ENCODE results near the gene KRT81. TPM values are rescaled to one million over a fixed set of nuclear protein-coding genes. Genes with fewer than 3 reads are reported as not detected.
"Not testable (repeated sequence)": the region's sequence is repeated elsewhere in the genome, so short reads cannot be mapped to it uniquely, and the experiment has no call there.

Gene KRT81
- total and polyA plus RNA-seq, 4 experiments from 2014 or later: not detected

- H3K27ac Mint-ChIP-seq: peak overlapping the region in 1 of 7 donors; percentile 15
- H3K36me3 ChIP-seq (ENCODE audit: insufficient read depth, low read length): no peaks in the 10 kb centered on the region
- peaks cover 11% of the 10 kb centered on the region for H3K27me3 ChIP-seq (ENCODE audit: insufficient read depth, low read length)
- H3K27me3 Mint-ChIP-seq: peaks cover 11 to 23% of the 10 kb centered on the region in 2 donors
- intact Hi-C loops (cut with micrococcal nuclease): no loop called here
- no peak overlapping the region for H3K4me3 Mint-ChIP-seq
- no peak for DNase-seq
- no peak overlapping the region for H3K27ac ChIP-seq (ENCODE audit: low read depth, low read length)
- POLR2A ChIA-PET (ENCODE audit: partially characterized antibody): no interaction called here
- H3K36me3 Mint-ChIP-seq: no peaks in the 10 kb centered on the region
- no peaks in the 10 kb centered on the region for H3K9me3 ChIP-seq (ENCODE audit: control insufficient read depth in 1 of 2, low read length in 2 of 2)
- H3K4me3 ChIP-seq (ENCODE audit: low read length in 2 of 2): no peak overlapping the region
- CTCF ChIA-PET (ENCODE audit: partially characterized antibody): interaction anchor here (1.1 to 1.5 kb wide), 4 partner anchors 9 to 161 kb away, joined by 3 read pairs; no protein-coding TSS in a partner anchor
- no peaks in the 10 kb centered on the region for H3K9me3 Mint-ChIP-seq
- no peaks in the 10 kb centered on the region for H3K4me1 Mint-ChIP-seq
- H3K4me1 ChIP-seq (ENCODE audit: insufficient read depth, low read length): no peaks in the 10 kb centered on the region
Measured at GRCh38 chr12:52318241-52318990, 27.1 kb upstream of the KRT81 start.

- CTCF ChIA-PET (ENCODE audit: partially characterized antibody): interaction anchor here (1.3 kb wide), 1 partner anchor 10 kb away, joined by 3 read pairs; no protein-coding TSS in a partner anchor
Measured at GRCh38 chr12:52317468-52318052, 26.2 kb upstream of the KRT81 start.

GRCh38 chr12:52316701-52317100, 25.4 kb upstream of the KRT81 start:
- no peaks in the 10 kb centered on the region for H3K4me1 ChIP-seq (ENCODE audit: insufficient read depth, low read length)
- H3K9me3 ChIP-seq (ENCODE audit: control insufficient read depth in 1 of 2, low read length in 2 of 2): no peaks in the 10 kb centered on the region
- no peak overlapping the region for H3K4me3 ChIP-seq (ENCODE audit: low read length in 2 of 2)
- H3K36me3 Mint-ChIP-seq: no peaks in the 10 kb centered on the region
- intact Hi-C loops (cut with micrococcal nuclease): no loop called here
- ChIA-PET POLR2A (ENCODE audit: partially characterized antibody) (no interaction called here), CTCF (ENCODE audit: partially characterized antibody) (interaction anchor here (2.9 kb wide), 1 partner anchor 11 kb away, joined by 12 read pairs; no protein-coding TSS in a partner anchor)
- H3K27me3 Mint-ChIP-seq: peaks cover 6 to 25% of the 10 kb centered on the region in 2 donors
- H3K4me1 Mint-ChIP-seq: no peaks in the 10 kb centered on the region
- H3K4me3 Mint-ChIP-seq: no peak overlapping the region
- H3K9me3 Mint-ChIP-seq: no peaks in the 10 kb centered on the region
- no peak overlapping the region for H3K27ac Mint-ChIP-seq
- no peak overlapping the region for H3K27ac ChIP-seq (ENCODE audit: low read depth, low read length)
- peaks cover 8% of the 10 kb centered on the region for H3K27me3 ChIP-seq (ENCODE audit: insufficient read depth, low read length)
- H3K36me3 ChIP-seq (ENCODE audit: insufficient read depth, low read length): no peaks in the 10 kb centered on the region
- no peak for DNase-seq

More at GRCh38 chr12:52317468-52318052, 26.2 kb upstream of the KRT81 start:
- Mint-ChIP-seq H3K36me3 (no peaks in the 10 kb centered on the region), H3K4me1 (no peaks in the 10 kb centered on the region), H3K9me3 (no peaks in the 10 kb centered on the region), H3K4me3 (no peak overlapping the region), H3K27ac (no peak overlapping the region), H3K27me3 (peaks cover 6 to 19% of the 10 kb centered on the region in 2 donors)
- H3K4me1 ChIP-seq (ENCODE audit: insufficient read depth, low read length): no peaks in the 10 kb centered on the region
- no peak overlapping the region for H3K4me3 ChIP-seq (ENCODE audit: low read length in 2 of 2)
- no peaks in the 10 kb centered on the region for H3K9me3 ChIP-seq (ENCODE audit: control insufficient read depth in 1 of 2, low read length in 2 of 2)
- peaks cover 11% of the 10 kb centered on the region for H3K27me3 ChIP-seq (ENCODE audit: insufficient read depth, low read length)
- intact Hi-C loops (cut with micrococcal nuclease): no loop called here
- no peak overlapping the region for H3K27ac ChIP-seq (ENCODE audit: low read depth, low read length)
- DNase-seq: no peak
- POLR2A ChIA-PET (ENCODE audit: partially characterized antibody): no interaction called here
- no peaks in the 10 kb centered on the region for H3K36me3 ChIP-seq (ENCODE audit: insufficient read depth, low read length)

DNA sequence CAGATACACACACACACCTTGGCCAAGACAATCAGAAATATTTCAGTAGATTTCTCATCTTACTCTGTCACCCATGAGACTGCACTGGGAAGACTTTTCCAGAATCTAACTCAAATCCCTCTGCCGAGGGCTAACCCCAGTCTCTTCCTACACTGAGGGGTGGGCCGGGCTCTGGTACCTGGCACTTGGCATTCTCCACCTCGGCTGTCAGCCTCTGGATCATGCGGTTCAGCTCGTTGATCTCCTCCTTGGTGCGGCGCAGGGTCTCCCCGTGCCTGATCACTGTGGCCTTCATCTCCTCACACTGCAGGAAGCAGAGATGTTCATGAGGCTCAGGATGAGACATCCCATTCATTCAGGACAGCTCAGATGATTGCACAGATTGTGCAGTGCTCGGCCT, 25.0 kb upstream of the KRT81 start:
- CTCF ChIA-PET (ENCODE audit: partially characterized antibody): interaction anchor here (2.9 kb wide), 1 partner anchor 12 kb away, joined by 12 read pairs; no protein-coding TSS in a partner anchor

DNA sequence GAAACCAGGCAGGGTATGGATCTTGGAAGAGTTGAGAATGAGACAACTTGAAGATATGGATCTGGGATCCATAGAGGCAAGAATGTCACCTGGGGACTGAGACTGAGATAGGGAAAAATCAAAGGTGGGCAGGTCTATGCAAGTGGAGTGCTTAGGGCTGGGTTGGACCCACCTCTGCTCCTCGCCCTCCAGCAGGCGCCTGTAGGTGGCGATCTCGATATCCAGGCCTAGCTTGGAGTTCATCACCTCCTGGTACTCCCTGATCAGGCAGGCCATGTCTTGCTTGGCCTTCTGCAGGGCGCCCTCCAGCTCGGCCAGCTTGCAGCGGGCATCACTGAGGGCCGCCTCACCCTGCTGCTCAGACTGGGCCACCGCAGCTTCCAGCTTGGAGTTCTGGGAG, 24.4 kb upstream of the KRT81 start:
- H3K4me1 Mint-ChIP-seq; intact Hi-C loops (cut with micrococcal nuclease); H3K4me1 ChIP-seq (ENCODE audit: insufficient read depth, low read length); H3K27me3 ChIP-seq (ENCODE audit: insufficient read depth, low read length); H3K4me3 ChIP-seq (ENCODE audit: low read length in 2 of 2); H3K9me3 Mint-ChIP-seq; H3K27ac ChIP-seq (ENCODE audit: low read depth, low read length); H3K36me3 Mint-ChIP-seq; H3K9me3 ChIP-seq (ENCODE audit: control insufficient read depth in 1 of 2, low read length in 2 of 2); H3K27ac Mint-ChIP-seq; H3K36me3 ChIP-seq (ENCODE audit: insufficient read depth, low read length); DNase-seq; H3K4me3 Mint-ChIP-seq; POLR2A ChIA-PET (ENCODE audit: partially characterized antibody): not testable (repeated sequence)
- CTCF ChIA-PET (ENCODE audit: partially characterized antibody): interaction anchor here (2.9 kb wide), 1 partner anchor 12 kb away, joined by 12 read pairs; no protein-coding TSS in a partner anchor
- peaks cover 8 to 34% of the 10 kb centered on the region in 2 donors for H3K27me3 Mint-ChIP-seq

More for the DNA sequence above, 25.0 kb upstream of the KRT81 start:
- no peak overlapping the region for H3K4me3 ChIP-seq (ENCODE audit: low read length in 2 of 2)
- no peaks in the 10 kb centered on the region for H3K9me3 ChIP-seq (ENCODE audit: control insufficient read depth in 1 of 2, low read length in 2 of 2)
- H3K9me3 Mint-ChIP-seq: no peaks in the 10 kb centered on the region
- no peak overlapping the region for H3K27ac ChIP-seq (ENCODE audit: low read depth, low read length)
- POLR2A ChIA-PET (ENCODE audit: partially characterized antibody): no interaction called here
- no peak for DNase-seq
- peaks cover 4% of the 10 kb centered on the region for H3K27me3 ChIP-seq (ENCODE audit: insufficient read depth, low read length)
- H3K36me3 ChIP-seq (ENCODE audit: insufficient read depth, low read length): no peaks in the 10 kb centered on the region
- intact Hi-C loops (cut with micrococcal nuclease): no loop called here
- no peaks in the 10 kb centered on the region for H3K4me1 ChIP-seq (ENCODE audit: insufficient read depth, low read length)
- H3K36me3 Mint-ChIP-seq: no peaks in the 10 kb centered on the region
- H3K27me3 Mint-ChIP-seq: peaks cover 7 to 29% of the 10 kb centered on the region in 2 donors
- peak overlapping the region in 1 of 8 donors; percentile 4 for H3K4me3 Mint-ChIP-seq
- no peak overlapping the region for H3K27ac Mint-ChIP-seq
- no peaks in the 10 kb centered on the region for H3K4me1 Mint-ChIP-seq

- no peaks in the 10 kb centered on the region for H3K4me1 ChIP-seq (ENCODE audit: insufficient read depth, low read length)
- ChIA-PET CTCF (ENCODE audit: partially characterized antibody) (interaction anchor here (2.9 kb wide), 1 partner anchor 13 kb away, joined by 12 read pairs; no protein-coding TSS in a partner anchor), POLR2A (ENCODE audit: partially characterized antibody) (no interaction called here)
- Mint-ChIP-seq H3K27ac (no peak overlapping the region), H3K4me3 (no peak overlapping the region), H3K36me3 (no peaks in the 10 kb centered on the region), H3K9me3 (no peaks in the 10 kb centered on the region), H3K4me1 (no peaks in the 10 kb centered on the region), H3K27me3 (peaks cover 13 to 35% of the 10 kb centered on the region in 2 donors)
- no peak for DNase-seq
- intact Hi-C loops (cut with micrococcal nuclease): no loop called here
- no peak overlapping the region for H3K4me3 ChIP-seq (ENCODE audit: low read length in 2 of 2)
- H3K27ac ChIP-seq (ENCODE audit: low read depth, low read length): no peak overlapping the region
- H3K36me3 ChIP-seq (ENCODE audit: insufficient read depth, low read length): no peaks in the 10 kb centered on the region
- H3K27me3 ChIP-seq (ENCODE audit: insufficient read depth, low read length): peaks cover 4% of the 10 kb centered on the region
- no peaks in the 10 kb centered on the region for H3K9me3 ChIP-seq (ENCODE audit: control insufficient read depth in 1 of 2, low read length in 2 of 2)
Measured at GRCh38 chr12:52314511-52314910, 23.2 kb upstream of the KRT81 start.

GRCh38 chr12:52313926-52314325, 22.6 kb upstream of the KRT81 start:
- CTCF ChIA-PET (ENCODE audit: partially characterized antibody): interaction anchor here (2.9 to 3.6 kb wide), 2 partner anchors 13 to 14 kb away, joined by 12 to 26 read pairs; no protein-coding TSS in a partner anchor

More at GRCh38 chr12:52313926-52314325, 22.6 kb upstream of the KRT81 start:
- no peaks in the 10 kb centered on the region for H3K36me3 ChIP-seq (ENCODE audit: insufficient read depth, low read length)
- no peak for DNase-seq
- no peak overlapping the region for H3K4me3 ChIP-seq (ENCODE audit: low read length in 2 of 2)
- H3K27ac Mint-ChIP-seq: no peak overlapping the region
- peaks cover 0 to 2% (median 0%) of the 10 kb centered on the region in 8 donors for H3K9me3 Mint-ChIP-seq
- no peaks in the 10 kb centered on the region for H3K9me3 ChIP-seq (ENCODE audit: control insufficient read depth in 1 of 2, low read length in 2 of 2)
- POLR2A ChIA-PET (ENCODE audit: partially characterized antibody): no interaction called here
- no peak overlapping the region for H3K27ac ChIP-seq (ENCODE audit: low read depth, low read length)
- no peaks in the 10 kb centered on the region for H3K4me1 ChIP-seq (ENCODE audit: insufficient read depth, low read length)
- no peaks in the 10 kb centered on the region for H3K36me3 Mint-ChIP-seq
- peaks cover 6% of the 10 kb centered on the region for H3K27me3 ChIP-seq (ENCODE audit: insufficient read depth, low read length)
- peaks cover under 1 to 1% (median under 1%) of the 10 kb centered on the region in 4 donors for H3K4me1 Mint-ChIP-seq
- H3K27me3 Mint-ChIP-seq: peaks cover 18 to 41% of the 10 kb centered on the region in 2 donors
- intact Hi-C loops (cut with micrococcal nuclease): no loop called here
- no peak overlapping the region for H3K4me3 Mint-ChIP-seq

Data from CD4-positive, alpha-beta memory T cell (primary cell).